H1 (cell line): ENCODE results near the gene ZBTB16. TPM values are rescaled to one million over a fixed set of nuclear protein-coding genes. Genes with fewer than 3 reads are reported as not detected.

ENCODE experiments used
- CTCF ChIA-PET: fragments of 300-600 bp; sonication (Branson Sonifier 250); formaldehyde crosslinking; loops from one replicate; lab custom pipeline; 2021; ENCODE audit not compliant: partially characterized antibody; lab: Charles Lee
- POLR2A ChIA-PET: fragments of 300-600 bp; sonication (Branson Sonifier 250); formaldehyde crosslinking; loops from one replicate; lab custom pipeline; 2021; ENCODE audit warnings: inconsistent platforms; ENCODE audit not compliant: partially characterized antibody; lab: Charles Lee
- DNase-seq, 2 experiments: peaks; one replicate each; pipeline versions ENCODE4 v3.0.0 to v3.0.0-alpha.2; 2010 to 2022; ENCODE audit warnings: low spot score in 2 of 2, low read depth in 1 of 2, mixed read lengths in 1 of 2
- FAIRE-seq: peaks from 2 replicates; lab custom pipeline; 2011; peaks lifted over from hg19 to GRCh38; lab: Jason Lieb, UNC
- H2AFZ ChIP-seq: 2 replicates; pipeline ENCODE4 v1.8.1; 2012; ENCODE audit warnings: low read length, inconsistent platforms
- H2AK5ac ChIP-seq: 2 replicates; pipeline ENCODE4 v1.6.1; 2013; ENCODE audit warnings: low read depth, low read length
- H2BK120ac ChIP-seq: replicated peaks from 2 replicates; pipeline ENCODE3; 2013; ENCODE audit warnings: low read depth, low read length, inconsistent platforms
- H2BK12ac ChIP-seq: 2 replicates; pipeline ENCODE4 v1.6.1; 2013; ENCODE audit warnings: low read depth, low read length
- H2BK15ac ChIP-seq: 2 replicates; pipeline ENCODE4 v1.6.1; 2013; ENCODE audit warnings: low read length
- H2BK20ac ChIP-seq: 2 replicates; pipeline ENCODE4 v1.6.1; 2013; ENCODE audit warnings: low read length
- H2BK5ac ChIP-seq: 2 replicates; pipeline ENCODE4 v1.6.1; 2013; ENCODE audit warnings: low read depth, low read length
- H3K14ac ChIP-seq: 2 replicates; pipeline ENCODE4 v1.6.1; 2013; ENCODE audit warnings: inconsistent platforms; ENCODE audit not compliant: insufficient read length
- H3K18ac ChIP-seq: 2 replicates; pipeline ENCODE4 v1.6.1; 2013; ENCODE audit warnings: low read length; ENCODE audit errors: extremely low read depth
- H3K23ac ChIP-seq: 2 replicates; pipeline ENCODE4 v1.6.1; 2013; ENCODE audit warnings: inconsistent platforms; ENCODE audit not compliant: insufficient read length
- H3K23me2 ChIP-seq: 2 replicates; pipeline ENCODE4 v1.6.1; 2013; ENCODE audit warnings: low read depth, low read length
- H3K27ac ChIP-seq: 2 replicates; pipeline ENCODE4 v1.6.1; 2011; ENCODE audit warnings: low read depth, low read length, inconsistent platforms
- H3K27me3 ChIP-seq, 4 experiments: replicated peaks in 1 of 4; 1 replicate in 1 of 4; 2 replicates in 3 of 4; pipeline versions ENCODE4 v1.6.1 to v1.8.1; 2011 to 2013; ENCODE audit warnings: low read length in 3 of 4, mild to moderate bottlenecking in 3 of 4, inconsistent platforms in 2 of 4, mixed read lengths in 2 of 4, moderate library complexity in 1 of 4; ENCODE audit not compliant: control insufficient read depth in 3 of 4, insufficient read depth in 3 of 4; ENCODE audit errors: extremely low read depth in 1 of 4
- H3K36me3 ChIP-seq, 4 experiments: 2 replicates each; pipeline versions ENCODE4 v1.6.1 to v1.8.1; 2011 to 2013; ENCODE audit warnings: mild to moderate bottlenecking in 4 of 4, low read length in 3 of 4, moderate library complexity in 2 of 4, control low read depth in 1 of 4, inconsistent platforms in 1 of 4; ENCODE audit not compliant: insufficient read depth in 4 of 4, control insufficient read depth in 2 of 4
- H3K4ac ChIP-seq: replicated peaks from 2 replicates; pipeline ENCODE3; 2013; ENCODE audit warnings: low read length, low read depth, mixed read lengths, inconsistent platforms; ENCODE audit not compliant: insufficient read length
- H3K4me1 ChIP-seq, 4 experiments: replicated peaks in 1 of 4; 1 replicate in 1 of 4; 2 replicates in 3 of 4; pipeline versions ENCODE4 v1.6.1 to v1.8.1; 2011 to 2013; ENCODE audit warnings: low read length in 3 of 4, inconsistent platforms in 2 of 4, mixed read lengths in 1 of 4; ENCODE audit not compliant: insufficient read depth in 4 of 4, control insufficient read depth in 3 of 4
- H3K4me2 ChIP-seq, 2 experiments: 2 replicates each; pipeline versions ENCODE4 v1.6.1 to v1.8.1; 2011 to 2013; ENCODE audit warnings: low read depth in 2 of 2, low read length in 2 of 2, control low read depth in 1 of 2, inconsistent platforms in 1 of 2, mild to moderate bottlenecking in 1 of 2; ENCODE audit not compliant: insufficient read depth in 1 of 2
- H3K4me3 ChIP-seq, 4 experiments: fragments of 200-600, 300-600 bp in 1 of 4; sonication (generic), shearing (Covaris generic), sonication (Bioruptor Twin) in 1 of 4; 2 replicates each; pipeline versions ENCODE4 v1.5.1 to v1.8.1; 2011 to 2016; ENCODE audit warnings: low read length in 4 of 4, low read depth in 3 of 4, control low read depth in 2 of 4, inconsistent platforms in 2 of 4, mild to moderate bottlenecking in 2 of 4, mixed read lengths in 1 of 4, moderate library complexity in 1 of 4; ENCODE audit not compliant: insufficient read depth in 2 of 4; ENCODE audit errors: extremely low read depth in 1 of 4
- H3K56ac ChIP-seq: replicated peaks from 2 replicates; pipeline ENCODE3; 2013; ENCODE audit warnings: low read depth, mild to moderate bottlenecking, mixed read lengths, low read length, inconsistent platforms; ENCODE audit not compliant: insufficient read length
- H3K79me1 ChIP-seq: 2 replicates; pipeline ENCODE4 v1.6.1; 2013; ENCODE audit warnings: low read depth, low read length, control low read depth
- H3K79me2 ChIP-seq, 2 experiments: 2 replicates each; pipeline versions ENCODE4 v1.6.1 to v1.8.1; 2012 to 2013; ENCODE audit warnings: low read length in 2 of 2, mild to moderate bottlenecking in 2 of 2, inconsistent platforms in 1 of 2; ENCODE audit not compliant: insufficient read depth in 2 of 2, control insufficient read depth in 1 of 2
- H3K9ac ChIP-seq, 4 experiments: replicated peaks in 1 of 4; 1 replicate in 1 of 4; 2 replicates in 3 of 4; pipeline versions ENCODE4 v1.6.1 to v1.8.1; 2011 to 2013; ENCODE audit warnings: low read depth in 3 of 4, low read length in 3 of 4, control low read depth in 2 of 4, mild to moderate bottlenecking in 2 of 4, moderate library complexity in 2 of 4, inconsistent platforms in 1 of 4; ENCODE audit errors: extremely low read depth in 1 of 4
- H3K9me3 ChIP-seq, 2 experiments: 2 replicates each; pipeline versions ENCODE4 v1.6.1 to v1.8.1; 2012 to 2013; ENCODE audit warnings: mild to moderate bottlenecking in 2 of 2, moderate library complexity in 2 of 2, control low read depth in 1 of 2, inconsistent platforms in 1 of 2, low read depth in 1 of 2, low read length in 1 of 2, mixed read lengths in 1 of 2; ENCODE audit not compliant: insufficient read depth in 2 of 2
- H4K20me1 ChIP-seq, 2 experiments: replicated peaks in 1 of 2; 2 replicates each; pipeline versions ENCODE3 to v1.8.1; 2011 to 2013; ENCODE audit warnings: inconsistent platforms in 2 of 2, low read length in 2 of 2, mild to moderate bottlenecking in 1 of 2; ENCODE audit not compliant: insufficient read depth in 2 of 2, control insufficient read depth in 1 of 2
- H4K5ac ChIP-seq: 2 replicates; pipeline ENCODE4 v1.6.1; 2013; ENCODE audit warnings: low read length, low read depth, mixed read lengths, inconsistent platforms; ENCODE audit not compliant: insufficient read length
- H4K8ac ChIP-seq: 2 replicates; pipeline ENCODE4 v1.8.0; 2013; ENCODE audit warnings: mild to moderate bottlenecking, moderate library complexity, low read length, inconsistent platforms; ENCODE audit not compliant: insufficient read depth; ENCODE audit errors: extremely low read depth
- H4K91ac ChIP-seq: replicated peaks from 2 replicates; pipeline ENCODE3; 2013; ENCODE audit warnings: low read length, mixed read lengths, inconsistent platforms; ENCODE audit not compliant: insufficient read length
- BACH1 ChIP-seq: IDR thresholded peaks from 2 replicates; pipeline ENCODE4 v1.6.1; 2012; ENCODE audit warnings: low read length, improper control_type of control experiment
- KDM1A ChIP-seq: fragments of 200-600, 300-600 bp; sonication (generic); IDR thresholded peaks from 2 replicates; pipeline ENCODE4 v1.7.1; 2016; ENCODE audit warnings: mild to moderate bottlenecking, low read length, borderline replicate concordance
- WGBS, 2 experiments: shearing (Covaris generic) in 1 of 2; methylation state at CpG; one replicate each; pipeline versions ENCODE4 v1.1.6 to v1.1.7; 2013 to 2015; ENCODE audit warnings: low lambda C conversion rate in 2 of 2, mixed read lengths in 2 of 2, inconsistent platforms in 1 of 2, low coverage in 1 of 2, missing lambda C conversion rate in 1 of 2; ENCODE audit not compliant: insufficient replicate concordance in 2 of 2, insufficient coverage in 1 of 2, insufficient read length in 1 of 2; ENCODE audit errors: extremely low coverage in 1 of 2, missing lambda C conversion rate in 1 of 2; 5-methylcytosine and 5-hydroxymethylcytosine counted together
- polyA plus RNA-seq, 7 experiments: library from polyadenylated mRNA; depleted of rRNA in 3 of 7; stranded (reverse) in 5 of 7; unstranded in 2 of 7; fragments of >200 nt in 5 of 7; fragments of 200-250 nt in 2 of 7; gene quantifications; 1 replicate in 5 of 7; 2 replicates in 1 of 7; 4 replicates in 1 of 7; pipeline versions ENCODE4 v1.2.1 to v1.2.3, GENCODE V29; 2011 to 2013; ENCODE audit warnings: missing spikeins in 2 of 7, mixed read lengths in 2 of 7
- total RNA-seq: library from RNA; stranded (reverse); fragmentation: NEBNext Ultra II Directional; extraction: Animal tissue kit (Norgen Biotek cat#: 25700); gene quantifications from 2 replicates; pipeline ENCODE4 v1.2.1, GENCODE V29; 2021

The ZBTB16 gene
- total and polyA plus RNA-seq, 2 of the 8 experiments (the other 6 are each of a cell fraction or from before 2014, with no cell fraction given) = 0.12 to 0.61 TPM

GRCh38 chr11:114044042-114044871 is 15.3 kb upstream of the ZBTB16 start:
- H4K5ac ChIP-seq = no peak overlapping the region
- peaks cover 0 to 7% (median under 1%) of the 10 kb centered on the region in 4 experiments; a peak in 4 of 7 replicates for H3K4me1 ChIP-seq
- H4K8ac ChIP-seq = no peak overlapping the region
- no peak overlapping the region for H2AK5ac ChIP-seq
- no peak overlapping the region for H3K18ac ChIP-seq
- no peak overlapping the region for H3K27ac ChIP-seq
- H4K20me1 ChIP-seq = no peaks in the 10 kb centered on the region
- no peak for FAIRE-seq
- H3K23ac ChIP-seq = no peak overlapping the region
- no peak overlapping the region for H3K4me2 ChIP-seq
- H3K79me2 ChIP-seq = no peaks in the 10 kb centered on the region
- H2BK15ac ChIP-seq = no peak overlapping the region
- no peak overlapping the region for H3K4ac ChIP-seq
- no peak overlapping the region for H2AFZ ChIP-seq
- CTCF ChIA-PET = interaction anchor here (0.6 to 10.0 kb wide), 19 partner anchors 7 to 256 kb away, joined by 3 to 84 read pairs (median 4); no protein-coding TSS in a partner anchor
- 76% methylated on average over 10 of the region's 10 CpGs; no CpG with 5 or more reads in 1 of the 2 experiments for WGBS, 2 experiments
- H3K4me3 ChIP-seq = no peak overlapping the region
- H4K91ac ChIP-seq = no peak overlapping the region
- no peak overlapping the region for H2BK120ac ChIP-seq
- H3K9ac ChIP-seq = no peak overlapping the region
- H2BK5ac ChIP-seq = no peak overlapping the region
- no peak overlapping the region for H3K56ac ChIP-seq
- H2BK12ac ChIP-seq = no peak overlapping the region
- no peaks in the 10 kb centered on the region for H3K23me2 ChIP-seq
- H3K27me3 ChIP-seq = no peaks in the 10 kb centered on the region
- H3K36me3 ChIP-seq = no peaks in the 10 kb centered on the region
- no peaks in the 10 kb centered on the region for H3K79me1 ChIP-seq
- no peak overlapping the region for H3K14ac ChIP-seq
- TF ChIP-seq BACH1 (no peak), KDM1A (peak; percentile 57; the same call in 1 of the 2 replicates)
- TF ChIP-seq, all 59 proteins: peak for 1
- no peak for DNase-seq
- H3K9me3 ChIP-seq = no peaks in the 10 kb centered on the region
- POLR2A ChIA-PET = no interaction called here
- H2BK20ac ChIP-seq = no peak overlapping the region
